IPS DF 6.9 (cell line): ENCODE measurements around the gene AP1G1.

Source experiments
- DNase-seq: peaks from one replicate; pipeline ENCODE4 v3.0.0-alpha.2; 2013; ENCODE audit warnings: low read depth, low spot score
- H3K27ac ChIP-seq: one replicate; pipeline ENCODE4 v1.5.1; 2013; ENCODE audit warnings: low read length, control low read depth
- H3K27me3 ChIP-seq: 2 replicates; pipeline ENCODE4 v1.6.1; 2013; ENCODE audit warnings: mild to moderate bottlenecking, low read length; ENCODE audit not compliant: control insufficient read depth, insufficient read depth
- H3K36me3 ChIP-seq: 2 replicates; pipeline ENCODE4 v1.6.1; 2013; ENCODE audit warnings: low read length; ENCODE audit not compliant: control insufficient read depth, insufficient read depth
- H3K4me1 ChIP-seq: 2 replicates; pipeline ENCODE4 v1.6.1; 2013; ENCODE audit warnings: low read length; ENCODE audit not compliant: control insufficient read depth, insufficient read depth
- H3K4me3 ChIP-seq: 2 replicates; pipeline ENCODE4 v1.5.1; 2013; ENCODE audit warnings: mild to moderate bottlenecking, low read length
- H3K9me3 ChIP-seq: 2 replicates; pipeline ENCODE4 v1.6.1; 2013; ENCODE audit warnings: low read length, inconsistent platforms; ENCODE audit not compliant: control insufficient read depth, insufficient read depth
- WGBS: extraction: QIAGEN DNeasy Blood & Tissue Kit; methylation state at CpG from one replicate; pipeline ENCODE4 v1.1.7; 2013; ENCODE audit warnings: mixed read lengths, missing lambda C conversion rate; ENCODE audit not compliant: insufficient read length, insufficient coverage; 5-methylcytosine and 5-hydroxymethylcytosine counted together

The AP1G1 gene

GRCh38 chr16:71761097-71761496 is 47.5 kb downstream of the AP1G1 start:
- Histone ChIP-seq H3K9me3 (no peaks in the 10 kb centered on the region), H3K27ac (no peak overlapping the region), H3K27me3 (no peaks in the 10 kb centered on the region), H3K36me3 (peaks cover 5% of the 10 kb centered on the region; the same call in 1 of the 2 replicates), H3K4me3 (no peak overlapping the region), H3K4me1 (no peaks in the 10 kb centered on the region)
- no peak for DNase-seq
- WGBS: 100% methylated on average over 1 of the region's 2 CpGs

- WGBS: no CpG with 5 or more reads among the region's 5 CpGs
- Histone ChIP-seq H3K4me3 (no peak overlapping the region), H3K9me3 (no peaks in the 10 kb centered on the region), H3K27ac (no peak overlapping the region), H3K36me3 (peaks cover 5% of the 10 kb centered on the region; the same call in 1 of the 2 replicates), H3K27me3 (no peaks in the 10 kb centered on the region), H3K4me1 (no peaks in the 10 kb centered on the region)
- no peak for DNase-seq
These were observed 50.3 kb downstream of the AP1G1 start for GRCh38 chr16:71758293-71758760.

GRCh38 chr16:71754652-71755051 is 54.0 kb downstream of the AP1G1 start:
- no peak overlapping the region for H3K4me3 ChIP-seq
- H3K27me3 ChIP-seq: no peaks in the 10 kb centered on the region
- WGBS: no CpG with 5 or more reads among the region's 2 CpGs
- no peaks in the 10 kb centered on the region for H3K9me3 ChIP-seq
- DNase-seq: no peak
- H3K36me3 ChIP-seq: peaks cover 6% of the 10 kb centered on the region; the same call in 1 of the 2 replicates
- H3K4me1 ChIP-seq: no peaks in the 10 kb centered on the region
- no peak overlapping the region for H3K27ac ChIP-seq

- Histone ChIP-seq H3K27ac (no peak overlapping the region), H3K9me3 (no peaks in the 10 kb centered on the region), H3K4me3 (no peak overlapping the region), H3K36me3 (peaks cover 8% of the 10 kb centered on the region; the same call in 1 of the 2 replicates), H3K4me1 (no peaks in the 10 kb centered on the region), H3K27me3 (no peaks in the 10 kb centered on the region)
- DNase-seq: no peak
These were observed 54.5 kb downstream of the AP1G1 start for GRCh38 chr16:71754108-71754507.

- WGBS: no CpG with 5 or more reads among the region's 4 CpGs
- Histone ChIP-seq H3K27ac (no peak overlapping the region), H3K4me3 (no peak overlapping the region), H3K36me3 (peaks cover 3% of the 10 kb centered on the region; the same call in 1 of the 2 replicates), H3K27me3 (no peaks in the 10 kb centered on the region), H3K4me1 (no peaks in the 10 kb centered on the region), H3K9me3 (no peaks in the 10 kb centered on the region)
- no peak for DNase-seq
These were observed 60.4 kb downstream of the AP1G1 start for GRCh38 chr16:71748226-71748625.

GRCh38 chr16:71746442-71747046 is 62.1 kb downstream of the AP1G1 start:
- H3K27ac ChIP-seq: no peak overlapping the region
- peaks cover 3% of the 10 kb centered on the region; the same call in 1 of the 2 replicates for H3K36me3 ChIP-seq
- no peaks in the 10 kb centered on the region for H3K27me3 ChIP-seq
- peak; percentile 13 for DNase-seq
- no peaks in the 10 kb centered on the region for H3K4me1 ChIP-seq
- H3K9me3 ChIP-seq: no peaks in the 10 kb centered on the region
- 100% methylated on average over 1 of the region's 7 CpGs for WGBS
- no peak overlapping the region for H3K4me3 ChIP-seq

GRCh38 chr16:71738855-71739254 is 69.8 kb downstream of the AP1G1 start:
- no peaks in the 10 kb centered on the region for H3K4me1 ChIP-seq
- DNase-seq: no peak
- peaks cover 4% of the 10 kb centered on the region; the same call in 1 of the 2 replicates for H3K36me3 ChIP-seq

GRCh38 chr16:71737501-71737900 is 71.1 kb downstream of the AP1G1 start:
- Histone ChIP-seq H3K36me3 (peaks cover 9% of the 10 kb centered on the region; the same call in 1 of the 2 replicates), H3K4me1 (no peaks in the 10 kb centered on the region)

More at GRCh38 chr16:71738855-71739254, 69.8 kb downstream of the AP1G1 start:
- Histone ChIP-seq H3K4me3 (no peak overlapping the region), H3K27ac (no peak overlapping the region), H3K9me3 (no peaks in the 10 kb centered on the region), H3K27me3 (no peaks in the 10 kb centered on the region)
- no CpG with 5 or more reads among the region's 4 CpGs for WGBS

GRCh38 chr16:71734511-71734910 is 74.1 kb downstream of the AP1G1 start:
- peaks cover 12% of the 10 kb centered on the region; the same call in 1 of the 2 replicates for H3K36me3 ChIP-seq
- H3K4me1 ChIP-seq: no peaks in the 10 kb centered on the region
- H3K9me3 ChIP-seq: no peaks in the 10 kb centered on the region
- H3K4me3 ChIP-seq: no peak overlapping the region
- no CpG with 5 or more reads among the region's 5 CpGs for WGBS
- no peak for DNase-seq
- H3K27ac ChIP-seq: no peak overlapping the region
- H3K27me3 ChIP-seq: no peaks in the 10 kb centered on the region

More at GRCh38 chr16:71737501-71737900, 71.1 kb downstream of the AP1G1 start:
- no CpG with 5 or more reads among the region's 6 CpGs for WGBS
- Histone ChIP-seq H3K4me3 (no peak overlapping the region), H3K9me3 (no peaks in the 10 kb centered on the region), H3K27ac (no peak overlapping the region), H3K27me3 (no peaks in the 10 kb centered on the region)
- no peak for DNase-seq

- Histone ChIP-seq H3K4me1 (no peaks in the 10 kb centered on the region), H3K4me3 (no peak overlapping the region), H3K27me3 (no peaks in the 10 kb centered on the region), H3K9me3 (no peaks in the 10 kb centered on the region), H3K27ac (no peak overlapping the region), H3K36me3 (peaks cover 8% of the 10 kb centered on the region; the same call in 1 of the 2 replicates)
- WGBS: no CpG with 5 or more reads among the region's 3 CpGs
- no peak for DNase-seq
These were observed 76.0 kb downstream of the AP1G1 start for GRCh38 chr16:71732587-71732986.
